Measurements from ENCODE around the gene TCN2. TPM values are rescaled to one million over a fixed set of nuclear protein-coding genes. Genes with fewer than 3 reads are reported as not detected.
A peak's percentile ranks its signal among the peaks of the same experiment; 100 is the strongest.

The TCN2 gene
- total and polyA plus RNA-seq, 5 experiments from 2014 or later = 0.20 to 0.62 TPM; not detected in 3

GRCh38 chr22:30640839-30641430 is 34.0 kb downstream of the TCN2 start:
- Mint-ChIP-seq H3K4me1 (peaks cover 5 to 15% (median 11%) of the 10 kb centered on the region in 4 donors), H3K4me3 (no peak overlapping the region), H3K9me3 (peaks cover 0 to 4% (median 0%) of the 10 kb centered on the region in 9 donors), H3K27ac (no peak overlapping the region), H3K36me3 (peaks cover 0 to 7% (median 2%) of the 10 kb centered on the region in 3 donors), H3K27me3 (no peaks in the 10 kb centered on the region)
- ATAC-seq (no peak), DNase-seq (no peak)
- POLR2A ChIA-PET = interaction anchor here (0.5 to 0.6 kb wide), 2 partner anchors 21 to 631 kb away, joined by 4 to 8 read pairs; no protein-coding TSS in a partner anchor

- ATAC-seq = no peak
- Mint-ChIP-seq H3K27ac (peak overlapping the region in 4 of 10 donors; percentile 5 to 61 (median 26)), H3K27me3 (no peaks in the 10 kb centered on the region), H3K9me3 (peaks cover 0 to 4% (median 0%) of the 10 kb centered on the region in 9 donors), H3K4me3 (no peak overlapping the region), H3K4me1 (peaks cover 0 to 2% (median 0%) of the 10 kb centered on the region in 4 donors), H3K36me3 (peaks cover 0 to 7% (median 0%) of the 10 kb centered on the region in 3 donors)
- POLR2A ChIA-PET = interaction anchor here (0.6 kb wide), 1 partner anchor 273 kb away, joined by 3 read pairs; no protein-coding TSS in a partner anchor
- DNase-seq = no peak
Observed at GRCh38 chr22:30643055-30643875, 36.3 kb downstream of the TCN2 start.

GRCh38 chr22:30646518-30647160 is 39.7 kb downstream of the TCN2 start:
- no peak for DNase-seq
- Mint-ChIP-seq H3K27me3 (no peaks in the 10 kb centered on the region), H3K4me1 (peaks cover 0 to 10% (median 4%) of the 10 kb centered on the region in 4 donors), H3K27ac (no peak overlapping the region), H3K36me3 (no peaks in the 10 kb centered on the region), H3K9me3 (no peaks in the 10 kb centered on the region), H3K4me3 (no peak overlapping the region)
- POLR2A ChIA-PET = no interaction called here
- ATAC-seq = no peak

- no peak overlapping the region for H3K4me3 Mint-ChIP-seq
- no peaks in the 10 kb centered on the region for H3K9me3 Mint-ChIP-seq
- no peaks in the 10 kb centered on the region for H3K27me3 Mint-ChIP-seq
Observed at GRCh38 chr22:30647536-30647935, 40.6 kb downstream of the TCN2 start.

GRCh38 chr22:30648825-30649224 is 41.9 kb downstream of the TCN2 start:
- Mint-ChIP-seq H3K4me3 (no peak overlapping the region), H3K27me3 (no peaks in the 10 kb centered on the region), H3K9me3 (no peaks in the 10 kb centered on the region), H3K36me3 (no peaks in the 10 kb centered on the region), H3K27ac (peak overlapping the region in 3 of 10 donors; percentile 6 to 70 (median 19)), H3K4me1 (peaks cover 0 to 12% (median 4%) of the 10 kb centered on the region in 4 donors)
- DNase-seq (no peak), ATAC-seq (no peak)
- POLR2A ChIA-PET = no interaction called here

More at GRCh38 chr22:30647536-30647935, 40.6 kb downstream of the TCN2 start:
- Mint-ChIP-seq H3K4me1 (peaks cover 0 to 10% (median 4%) of the 10 kb centered on the region in 4 donors), H3K36me3 (no peaks in the 10 kb centered on the region), H3K27ac (no peak overlapping the region)
- POLR2A ChIA-PET = no interaction called here
- DNase-seq = no peak
- no peak for ATAC-seq

GRCh38 chr22:30649430-30650007 is 42.5 kb downstream of the TCN2 start:
- ATAC-seq (peak; percentile 57 to 97), DNase-seq (peak in 1 of 10 donors; percentile 52)
- peaks cover 0 to 12% (median 4%) of the 10 kb centered on the region in 4 donors for H3K4me1 Mint-ChIP-seq
- H3K9me3 Mint-ChIP-seq = no peaks in the 10 kb centered on the region
- no peaks in the 10 kb centered on the region for H3K27me3 Mint-ChIP-seq
- H3K36me3 Mint-ChIP-seq = peaks cover 0 to 5% (median 3%) of the 10 kb centered on the region in 3 donors
- POLR2A ChIA-PET = no interaction called here
- no peak overlapping the region for H3K4me3 Mint-ChIP-seq
- peak overlapping the region in 5 of 10 donors; percentile 6 to 70 (median 25) for H3K27ac Mint-ChIP-seq

- ATAC-seq = no peak
- Mint-ChIP-seq H3K27ac (peak overlapping the region in 3 of 10 donors; percentile 25 to 83 (median 37)), H3K4me1 (peaks cover 0 to 12% (median 4%) of the 10 kb centered on the region in 4 donors), H3K36me3 (peaks cover 0 to 8% (median 6%) of the 10 kb centered on the region in 3 donors), H3K9me3 (no peaks in the 10 kb centered on the region), H3K27me3 (no peaks in the 10 kb centered on the region), H3K4me3 (no peak overlapping the region)
- no peak for DNase-seq
- POLR2A ChIA-PET = interaction anchor here (1.3 kb wide), 1 partner anchor 13 kb away, joined by 3 read pairs; no protein-coding TSS in a partner anchor
Observed at GRCh38 chr22:30650508-30651116, 43.6 kb downstream of the TCN2 start.

- no peaks in the 10 kb centered on the region for H3K27me3 Mint-ChIP-seq
Observed at GRCh38 chr22:30652852-30653251, 45.9 kb downstream of the TCN2 start.

GRCh38 chr22:30654361-30654760 is 47.4 kb downstream of the TCN2 start:
- ATAC-seq = no peak
- Mint-ChIP-seq H3K4me1 (peaks cover 0 to 6% (median 3%) of the 10 kb centered on the region in 4 donors), H3K27ac (peak overlapping the region in 1 of 10 donors; percentile 52)

More at GRCh38 chr22:30652852-30653251, 45.9 kb downstream of the TCN2 start:
- H3K27ac Mint-ChIP-seq = no peak overlapping the region
- peaks cover 0 to 12% (median 4%) of the 10 kb centered on the region in 4 donors for H3K4me1 Mint-ChIP-seq
- POLR2A ChIA-PET = no interaction called here
- peaks cover 0 to 12% (median 6%) of the 10 kb centered on the region in 3 donors for H3K36me3 Mint-ChIP-seq
- H3K4me3 Mint-ChIP-seq = no peak overlapping the region
- H3K9me3 Mint-ChIP-seq = no peaks in the 10 kb centered on the region
- ATAC-seq = no peak
- no peak for DNase-seq

GRCh38 chr22:30655532-30655931 is 48.6 kb downstream of the TCN2 start:
- H3K4me1 Mint-ChIP-seq = peaks cover 0 to 4% (median under 1%) of the 10 kb centered on the region in 4 donors
- H3K4me3 Mint-ChIP-seq = no peak overlapping the region
- no peak overlapping the region for H3K27ac Mint-ChIP-seq
- no peak for ATAC-seq
- no peak for DNase-seq
- no peaks in the 10 kb centered on the region for H3K9me3 Mint-ChIP-seq
- POLR2A ChIA-PET = interaction anchor here (0.7 kb wide), 1 partner anchor 54 kb away, joined by 5 read pairs; no protein-coding TSS in a partner anchor
- no peaks in the 10 kb centered on the region for H3K27me3 Mint-ChIP-seq
- peaks cover 0 to 26% (median 14%) of the 10 kb centered on the region in 3 donors for H3K36me3 Mint-ChIP-seq

More at GRCh38 chr22:30654361-30654760, 47.4 kb downstream of the TCN2 start:
- H3K36me3 Mint-ChIP-seq = peaks cover 0 to 15% (median 12%) of the 10 kb centered on the region in 3 donors
- H3K27me3 Mint-ChIP-seq = no peaks in the 10 kb centered on the region
- no peak overlapping the region for H3K4me3 Mint-ChIP-seq
- no peak for DNase-seq
- POLR2A ChIA-PET = no interaction called here
- no peaks in the 10 kb centered on the region for H3K9me3 Mint-ChIP-seq

GRCh38 chr22:30662040-30662439 is 55.1 kb downstream of the TCN2 start:
- POLR2A ChIA-PET = interaction anchor here (0.7 kb wide), 2 partner anchors 21 to 227 kb away, joined by 6 to 8 read pairs; no protein-coding TSS in a partner anchor
- Mint-ChIP-seq H3K9me3 (no peaks in the 10 kb centered on the region), H3K4me1 (peaks cover 14 to 32% (median 21%) of the 10 kb centered on the region in 4 donors), H3K27ac (no peak overlapping the region), H3K27me3 (no peaks in the 10 kb centered on the region), H3K4me3 (no peak overlapping the region), H3K36me3 (peaks cover 7 to 47% (median 32%) of the 10 kb centered on the region in 3 donors)
- no peak for DNase-seq
- no peak for ATAC-seq

Measured in naive thymus-derived CD8-positive, alpha-beta T cell (primary cell).